Measurements from ENCODE around the gene EIF1AD. TPM values are rescaled to one million over a fixed set of nuclear protein-coding genes. Genes with fewer than 3 reads are reported as not detected.

Gene EIF1AD
- total and polyA plus RNA-seq, 2 of the 8 experiments (the other 6 are each of a cell fraction or from before 2014, with no cell fraction given), result 32.6 to 39.9 TPM

DNA sequence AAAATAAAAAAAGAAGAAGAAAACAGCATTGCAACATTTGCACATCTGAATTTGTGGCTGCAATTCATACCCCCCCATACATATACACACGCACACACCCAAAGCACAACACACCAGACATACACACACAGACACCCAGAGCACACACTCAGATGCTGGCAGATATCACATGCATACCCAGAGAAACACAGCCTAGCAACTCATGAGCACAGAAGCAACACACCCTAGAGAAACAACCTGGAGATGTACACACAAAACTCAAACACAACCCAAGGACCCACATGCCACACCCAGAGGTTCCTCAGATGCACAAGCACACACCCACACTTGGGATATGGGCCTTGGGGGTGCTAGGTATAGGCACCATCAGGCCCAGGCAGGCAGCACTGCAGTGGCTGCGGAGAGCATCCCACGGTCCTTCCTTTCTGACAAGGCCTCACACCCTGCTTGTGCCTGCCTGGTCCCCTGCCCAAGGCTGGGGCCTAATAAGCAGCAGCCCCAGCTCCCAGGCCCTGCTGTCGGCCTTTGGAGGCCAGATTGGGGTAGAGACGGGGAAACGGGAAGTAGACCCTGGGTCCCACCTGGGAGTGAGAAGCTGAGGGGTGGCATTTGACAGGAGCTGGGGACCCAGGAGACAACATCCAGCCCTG is 13.0 kb upstream of the EIF1AD start (continued):
- TF ChIP-seq, protein P1, sequence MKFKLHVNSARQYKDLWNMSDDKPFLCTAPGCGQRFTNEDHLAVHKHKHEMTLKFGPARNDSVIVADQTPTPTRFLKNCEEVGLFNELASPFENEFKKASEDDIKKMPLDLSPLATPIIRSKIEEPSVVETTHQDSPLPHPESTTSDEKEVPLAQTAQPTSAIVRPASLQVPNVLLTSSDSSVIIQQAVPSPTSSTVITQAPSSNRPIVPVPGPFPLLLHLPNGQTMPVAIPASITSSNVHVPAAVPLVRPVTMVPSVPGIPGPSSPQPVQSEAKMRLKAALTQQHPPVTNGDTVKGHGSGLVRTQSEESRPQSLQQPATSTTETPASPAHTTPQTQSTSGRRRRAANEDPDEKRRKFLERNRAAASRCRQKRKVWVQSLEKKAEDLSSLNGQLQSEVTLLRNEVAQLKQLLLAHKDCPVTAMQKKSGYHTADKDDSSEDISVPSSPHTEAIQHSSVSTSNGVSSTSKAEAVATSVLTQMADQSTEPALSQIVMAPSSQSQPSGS (IDR thresholded peaks at IDR 0.05; ENCODE audit: low read length), result no peak
- no peak for TF ChIP-seq POU5F1 (IDR thresholded peaks at IDR 0.05; ENCODE audit: low read depth, low read length)
- no peak for TF ChIP-seq ASH2L (IDR thresholded peaks at IDR 0.05; ENCODE audit: low read length)
- no peak for TF ChIP-seq BACH1 (IDR thresholded peaks at IDR 0.05; ENCODE audit: low read length)
- TF ChIP-seq CHD2 (IDR thresholded peaks at IDR 0.05; ENCODE audit: low read length), result no peak
- TF ChIP-seq POLR2AphosphoS5 (IDR thresholded peaks at IDR 0.05; ENCODE audit: low read depth, low read length), result no peak
- TF ChIP-seq BRCA1 (IDR thresholded peaks at IDR 0.05; ENCODE audit: low read depth, low read length), result no peak
- TF ChIP-seq SIN3A (conservative IDR thresholded peaks at IDR 0.05 in 1 of 2, IDR thresholded peaks at IDR 0.05 in 1 of 2; ENCODE audit: low read depth in 1 of 2, low read length in 2 of 2), result no peak

Measured in H1 (cell line).